Activated T-helper 1 cell treated with anti-CD3 and anti-CD28 coated beads, Interleukin-12 subunit alpha, Interleukin-12 subunit beta, Interleukin-2, Interleukin-4 antibody, amounts not matched to agents 30 ng/mL and 10 ng/mL and 1 ng/mL, durations not matched to agents 14 hours and 24 hours and 36 hours (primary cell): ENCODE measurements around the gene FRMPD2. TPM values are rescaled to one million over a fixed set of nuclear protein-coding genes. Genes with fewer than 3 reads are reported as not detected.
A peak's percentile ranks its signal among the peaks of the same experiment; 100 is the strongest.

Experiments used
- DNase-seq: peaks from one replicate; pipeline ENCODE4 v3.0.0; 2021; ENCODE audit warnings: low spot score
- H3K27ac Mint-ChIP-seq: one replicate; pipeline ENCODE4 v1.8.0; 2021; ENCODE audit warnings: mild to moderate bottlenecking, mixed read lengths
- H3K27me3 Mint-ChIP-seq: one replicate; pipeline ENCODE4 v1.8.0; 2022; ENCODE audit warnings: mild to moderate bottlenecking, moderate library complexity, mixed read lengths; ENCODE audit not compliant: insufficient read depth
- H3K36me3 Mint-ChIP-seq: one replicate; pipeline ENCODE4 v1.8.0; 2021; ENCODE audit warnings: low read depth, mixed read lengths
- H3K4me1 Mint-ChIP-seq: one replicate; pipeline ENCODE4 v1.8.0; 2021; ENCODE audit warnings: low read depth, mixed read lengths
- H3K4me3 Mint-ChIP-seq: one replicate; pipeline ENCODE4 v1.8.0; 2021; ENCODE audit warnings: mild to moderate bottlenecking, moderate library complexity, mixed read lengths
- H3K9me3 Mint-ChIP-seq: one replicate; pipeline ENCODE4 v1.8.0; 2021; ENCODE audit warnings: mixed read lengths
- intact Hi-C: fragments of 100-400 bp; cut with micrococcal nuclease; formaldehyde crosslinking; loops from one replicate; pipeline ENCODE4 v1.15.1; 2024
- total RNA-seq: library from RNA; stranded (reverse); gene quantifications from 2 replicates; pipeline ENCODE4 v1.2.3, GENCODE V29; 2022

The FRMPD2 gene, protein sequence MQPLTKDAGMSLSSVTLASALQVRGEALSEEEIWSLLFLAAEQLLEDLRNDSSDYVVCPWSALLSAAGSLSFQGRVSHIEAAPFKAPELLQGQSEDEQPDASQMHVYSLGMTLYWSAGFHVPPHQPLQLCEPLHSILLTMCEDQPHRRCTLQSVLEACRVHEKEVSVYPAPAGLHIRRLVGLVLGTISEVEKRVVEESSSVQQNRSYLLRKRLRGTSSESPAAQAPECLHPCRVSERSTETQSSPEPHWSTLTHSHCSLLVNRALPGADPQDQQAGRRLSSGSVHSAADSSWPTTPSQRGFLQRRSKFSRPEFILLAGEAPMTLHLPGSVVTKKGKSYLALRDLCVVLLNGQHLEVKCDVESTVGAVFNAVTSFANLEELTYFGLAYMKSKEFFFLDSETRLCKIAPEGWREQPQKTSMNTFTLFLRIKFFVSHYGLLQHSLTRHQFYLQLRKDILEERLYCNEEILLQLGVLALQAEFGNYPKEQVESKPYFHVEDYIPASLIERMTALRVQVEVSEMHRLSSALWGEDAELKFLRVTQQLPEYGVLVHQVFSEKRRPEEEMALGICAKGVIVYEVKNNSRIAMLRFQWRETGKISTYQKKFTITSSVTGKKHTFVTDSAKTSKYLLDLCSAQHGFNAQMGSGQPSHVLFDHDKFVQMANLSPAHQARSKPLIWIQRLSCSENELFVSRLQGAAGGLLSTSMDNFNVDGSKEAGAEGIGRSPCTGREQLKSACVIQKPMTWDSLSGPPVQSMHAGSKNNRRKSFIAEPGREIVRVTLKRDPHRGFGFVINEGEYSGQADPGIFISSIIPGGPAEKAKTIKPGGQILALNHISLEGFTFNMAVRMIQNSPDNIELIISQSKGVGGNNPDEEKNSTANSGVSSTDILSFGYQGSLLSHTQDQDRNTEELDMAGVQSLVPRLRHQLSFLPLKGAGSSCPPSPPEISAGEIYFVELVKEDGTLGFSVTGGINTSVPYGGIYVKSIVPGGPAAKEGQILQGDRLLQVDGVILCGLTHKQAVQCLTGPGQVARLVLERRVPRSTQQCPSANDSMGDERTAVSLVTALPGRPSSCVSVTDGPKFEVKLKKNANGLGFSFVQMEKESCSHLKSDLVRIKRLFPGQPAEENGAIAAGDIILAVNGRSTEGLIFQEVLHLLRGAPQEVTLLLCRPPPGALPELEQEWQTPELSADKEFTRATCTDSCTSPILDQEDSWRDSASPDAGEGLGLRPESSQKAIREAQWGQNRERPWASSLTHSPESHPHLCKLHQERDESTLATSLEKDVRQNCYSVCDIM (N-terminal part only)
- total RNA-seq, result not detected in 2 replicates

DNA sequence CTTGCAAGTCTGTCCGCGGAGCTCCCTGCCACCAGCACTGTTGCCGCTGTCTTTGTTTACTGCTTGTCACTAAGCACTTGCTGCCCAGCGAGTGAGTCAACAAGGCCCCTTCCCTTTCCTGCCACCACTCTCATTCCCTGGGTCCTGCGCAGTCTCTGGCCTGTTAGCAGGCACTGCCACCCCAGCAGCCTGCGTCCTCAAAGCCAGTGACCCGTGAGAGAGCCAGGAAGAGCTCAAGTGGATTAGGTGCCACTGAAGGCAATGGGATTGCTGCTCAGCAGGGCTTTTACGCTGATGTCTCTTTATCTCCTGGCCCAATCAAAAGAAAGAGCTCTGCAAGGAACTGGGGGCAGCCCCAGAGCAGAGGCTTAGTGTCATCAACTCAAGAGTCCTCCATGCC lies at the start of gene FRMPD2:
Gene FRMPD2, minus strand, starts transcription at position 61 of the 400 bp plus-strand sequence. CDS start 129 bp downstream, outside the sequence.
- Mint-ChIP-seq H3K27ac (no peak within 1 kb of the TSS), H3K4me3 (no peak within 1 kb of the TSS), H3K36me3 (no peaks in the 10 kb centered on the region), H3K9me3 (no peaks in the 10 kb centered on the region), H3K27me3 (peaks cover 11% of the 10 kb centered on the region), H3K4me1 (no peaks in the 10 kb centered on the region)
- intact Hi-C loops, result no loop called here
- no peak for DNase-seq

- no peak overlapping the region for H3K4me3 Mint-ChIP-seq
- no peak overlapping the region for H3K27ac Mint-ChIP-seq
- intact Hi-C loops, result no loop called here
Measured at GRCh38 chr10:48322017-48322416, 47.5 kb upstream of the FRMPD2 start.

DNA sequence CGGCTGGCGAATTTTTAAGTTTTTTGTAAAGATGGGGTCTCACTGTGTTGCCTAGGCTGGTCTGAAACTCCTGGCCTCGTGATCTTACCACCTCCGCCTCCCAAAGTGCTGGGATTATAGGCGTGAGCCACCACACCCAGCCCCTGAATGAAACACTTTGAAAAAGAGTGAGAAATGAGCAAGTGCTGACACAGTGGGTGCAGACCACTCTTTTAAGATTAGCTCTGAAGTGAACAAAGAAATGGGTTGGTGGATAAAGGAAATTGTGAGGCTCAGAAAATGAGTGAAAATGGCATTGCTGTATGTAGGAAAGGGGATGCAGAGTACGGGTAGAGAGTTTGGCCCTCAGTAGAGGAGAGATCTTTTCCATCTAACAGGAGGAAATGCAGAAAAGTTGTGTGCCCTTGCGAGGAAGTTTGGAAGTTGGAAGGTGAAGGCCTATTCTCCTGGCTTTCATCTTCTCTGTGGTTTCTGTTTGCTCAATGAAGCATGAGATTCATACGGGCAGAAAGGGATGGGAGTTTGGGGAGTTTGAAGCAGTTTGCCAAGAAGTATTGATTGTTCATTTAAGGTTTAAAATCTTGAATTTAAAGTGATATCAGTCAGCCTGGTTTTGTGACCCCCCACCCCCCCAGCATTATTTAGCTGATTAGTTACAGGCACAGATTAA lies 43.0 kb upstream of the FRMPD2 start:
- DNase-seq, result no peak
- intact Hi-C loops, result no loop called here
- Mint-ChIP-seq H3K27me3 (no peaks in the 10 kb centered on the region), H3K4me1 (peaks cover under 1% of the 10 kb centered on the region), H3K9me3 (no peaks in the 10 kb centered on the region), H3K27ac (no peak overlapping the region), H3K4me3 (no peak overlapping the region), H3K36me3 (peaks cover 2% of the 10 kb centered on the region)

More at GRCh38 chr10:48322017-48322416, 47.5 kb upstream of the FRMPD2 start:
- no peaks in the 10 kb centered on the region for H3K4me1 Mint-ChIP-seq
- no peak for DNase-seq
- H3K36me3 Mint-ChIP-seq, result peaks cover 2% of the 10 kb centered on the region
- H3K9me3 Mint-ChIP-seq, result no peaks in the 10 kb centered on the region
- no peaks in the 10 kb centered on the region for H3K27me3 Mint-ChIP-seq

DNA sequence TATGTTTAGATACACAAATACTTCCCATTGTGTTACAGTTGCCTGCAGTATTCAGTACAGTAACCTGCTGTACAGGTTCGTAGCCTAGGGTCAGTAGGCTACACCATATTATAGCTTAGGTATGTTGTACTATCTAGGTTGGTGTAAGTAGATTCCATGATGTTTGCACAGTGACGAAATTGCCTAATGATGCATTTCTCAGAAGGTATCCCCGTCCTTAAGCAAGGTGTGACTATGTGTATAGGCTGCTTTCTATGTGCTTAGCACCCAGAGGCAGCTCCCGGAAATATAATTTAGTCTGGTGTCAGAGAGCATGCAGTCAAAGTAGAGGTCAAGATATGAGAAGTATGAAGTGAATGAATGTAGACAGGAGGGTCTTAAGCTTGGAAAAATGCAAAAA lies 41.7 kb upstream of the FRMPD2 start:
- DNase-seq, result no peak
- H3K9me3 Mint-ChIP-seq, result no peaks in the 10 kb centered on the region
- intact Hi-C loops, result no loop called here
- H3K27ac Mint-ChIP-seq, result no peak overlapping the region
- H3K4me1 Mint-ChIP-seq, result peaks cover 8% of the 10 kb centered on the region
- H3K4me3 Mint-ChIP-seq, result no peak overlapping the region
- no peaks in the 10 kb centered on the region for H3K36me3 Mint-ChIP-seq
- no peaks in the 10 kb centered on the region for H3K27me3 Mint-ChIP-seq

- H3K27ac Mint-ChIP-seq, result no peak overlapping the region
- intact Hi-C loops, result no loop called here
- H3K36me3 Mint-ChIP-seq, result no peaks in the 10 kb centered on the region
- no peaks in the 10 kb centered on the region for H3K27me3 Mint-ChIP-seq
- H3K4me3 Mint-ChIP-seq, result no peak overlapping the region
- no peak for DNase-seq
- H3K4me1 Mint-ChIP-seq, result peaks cover 17% of the 10 kb centered on the region
- no peaks in the 10 kb centered on the region for H3K9me3 Mint-ChIP-seq
Measured at GRCh38 chr10:48314107-48314506, 39.6 kb upstream of the FRMPD2 start.

- no peak for DNase-seq
- Mint-ChIP-seq H3K9me3 (no peaks in the 10 kb centered on the region), H3K4me1 (peaks cover 27% of the 10 kb centered on the region), H3K27ac (no peak overlapping the region), H3K4me3 (no peak overlapping the region), H3K36me3 (peaks cover 1% of the 10 kb centered on the region), H3K27me3 (peaks cover 7% of the 10 kb centered on the region)
- intact Hi-C loops, result loop anchor here (2.0 to 5.0 kb wide), 4 partner anchors 27 to 868 kb away; no protein-coding TSS in a partner anchor
Measured at GRCh38 chr10:48309711-48310226, 35.3 kb upstream of the FRMPD2 start.

- Mint-ChIP-seq H3K27me3 (peaks cover 14% of the 10 kb centered on the region), H3K36me3 (peaks cover 1% of the 10 kb centered on the region), H3K4me1 (peaks cover 27% of the 10 kb centered on the region), H3K9me3 (no peaks in the 10 kb centered on the region), H3K4me3 (peak overlapping the region; percentile 85), H3K27ac (peak overlapping the region; percentile 68)
- no peak for DNase-seq
- intact Hi-C loops, result loop anchor here (2.0 to 5.0 kb wide), 4 partner anchors 85 to 1231 kb away; partner anchors contain the start of gene ERCC6
Measured at GRCh38 chr10:48307711-48308018, 33.2 kb upstream of the FRMPD2 start.

DNA sequence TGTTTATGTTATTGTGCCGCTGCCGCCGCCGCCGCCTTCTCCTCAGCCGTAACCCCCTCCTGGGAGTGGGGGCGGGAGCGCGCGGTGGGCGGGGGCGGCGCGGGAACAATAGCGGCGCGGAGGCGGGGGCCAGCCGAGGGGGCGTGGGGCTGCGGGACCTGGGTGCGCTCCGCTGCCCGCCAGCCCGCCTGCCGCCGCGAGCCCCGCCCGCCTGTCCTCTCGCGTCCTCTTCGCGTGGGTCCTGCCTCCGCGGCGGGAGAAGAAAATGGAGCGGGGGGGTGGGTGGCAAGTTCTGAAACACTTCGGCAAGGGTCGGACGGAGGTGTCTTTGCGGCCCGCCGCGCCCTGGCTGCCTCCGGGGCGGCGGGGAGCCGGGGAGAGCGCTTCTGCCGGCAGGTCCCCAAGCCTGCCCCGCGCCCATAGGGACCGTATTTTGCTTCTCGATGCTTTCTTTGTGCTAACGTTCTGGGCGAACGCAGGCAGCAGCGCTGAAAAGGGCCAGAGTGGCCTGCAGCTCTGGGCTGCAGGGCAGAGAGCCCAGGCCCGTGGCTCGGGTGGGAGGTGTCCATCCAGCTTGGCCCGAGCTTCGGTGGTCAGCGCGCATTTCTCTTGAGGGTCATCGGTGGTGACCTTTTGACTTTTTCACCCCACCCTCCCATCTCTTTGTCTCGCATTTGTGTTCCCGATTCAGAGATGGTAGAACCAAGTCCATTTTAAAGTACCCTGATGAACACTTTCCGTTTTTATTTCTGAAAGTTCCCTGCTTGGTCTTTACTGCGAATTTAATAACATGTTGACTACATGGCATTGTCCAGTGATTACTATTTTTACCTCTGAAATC lies 32.6 kb upstream of the FRMPD2 start:
- peaks cover 1% of the 10 kb centered on the region for H3K36me3 Mint-ChIP-seq
- H3K4me1 Mint-ChIP-seq, result peaks cover 23% of the 10 kb centered on the region
- peaks cover 14% of the 10 kb centered on the region for H3K27me3 Mint-ChIP-seq
- DNase-seq, result peak; percentile 65
- H3K4me3 Mint-ChIP-seq, result peak overlapping the region; percentile 85
- intact Hi-C loops, result loop anchor here (2.0 to 5.0 kb wide), 4 partner anchors 85 to 1232 kb away; partner anchors contain the start of gene ERCC6
- peak overlapping the region; percentile 68 for H3K27ac Mint-ChIP-seq
- H3K9me3 Mint-ChIP-seq, result no peaks in the 10 kb centered on the region

DNA sequence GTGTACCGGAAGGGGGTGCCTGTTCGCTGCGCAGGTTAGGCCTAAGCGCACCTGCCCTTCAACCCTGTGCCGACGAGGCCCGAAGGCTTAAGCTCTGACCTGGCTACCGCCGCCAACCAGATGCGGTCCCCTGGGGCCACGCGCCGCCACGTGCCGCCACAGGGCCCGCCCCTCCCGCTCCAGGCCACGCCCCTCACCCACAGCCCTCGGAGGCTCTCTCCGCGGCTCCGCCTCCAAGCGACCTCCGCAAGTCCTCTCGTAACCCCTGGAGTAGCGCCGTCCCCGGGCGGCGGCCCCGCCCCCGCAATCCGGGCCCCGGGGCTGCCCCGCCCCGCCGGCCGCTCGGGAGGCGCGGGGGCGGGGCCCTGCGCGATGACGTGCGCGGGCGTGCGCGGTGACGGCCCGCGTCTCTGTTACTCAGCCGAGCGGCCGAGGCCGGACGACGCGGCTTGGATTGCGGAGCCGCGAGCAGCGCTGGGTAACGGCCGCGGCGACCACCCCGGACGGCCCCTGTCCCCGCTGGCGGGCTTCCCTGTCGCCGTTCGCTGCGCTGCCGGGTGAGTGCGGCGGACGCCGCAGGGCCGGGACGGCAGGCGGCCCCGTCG lies 31.9 kb upstream of the FRMPD2 start, which contains the start of gene MAPK8:
Gene MAPK8, plus strand, starts transcription at position 413 of the 605 bp plus-strand sequence. CDS start 94,984 bp downstream, outside the sequence.
- intact Hi-C loops, result loop anchor here (2.0 to 5.0 kb wide), 4 partner anchors 86 to 1232 kb away; partner anchors contain the start of gene ERCC6
- Mint-ChIP-seq H3K27me3 (peaks cover 17% of the 10 kb centered on the region), H3K36me3 (peaks cover 1% of the 10 kb centered on the region), H3K4me1 (peaks cover 19% of the 10 kb centered on the region), H3K9me3 (no peaks in the 10 kb centered on the region), H3K4me3 (peak within 1 kb of the TSS; percentile 85), H3K27ac (peak within 1 kb of the TSS; percentile 68)
- DNase-seq, result peak; percentile 88

DNA sequence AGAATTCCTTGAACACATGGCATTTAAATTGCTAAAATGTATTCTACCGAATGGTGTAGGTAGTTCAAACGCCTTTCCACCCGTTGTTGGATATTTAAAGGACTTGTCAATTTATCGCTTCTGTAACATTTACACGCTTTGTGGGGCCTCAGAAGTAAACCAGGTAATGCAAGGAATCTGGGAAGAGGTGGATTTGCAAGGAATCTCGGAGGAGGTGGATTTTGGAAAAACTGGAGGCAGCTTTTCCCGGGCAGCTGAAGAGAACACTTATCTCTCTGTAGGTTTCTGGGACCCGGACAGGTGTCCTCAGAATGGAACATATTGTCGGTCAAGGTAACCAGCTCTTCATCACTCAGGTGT lies 31.4 kb upstream of the FRMPD2 start:
- H3K36me3 Mint-ChIP-seq, result peaks cover 1% of the 10 kb centered on the region
- DNase-seq, result no peak
- peak overlapping the region; percentile 49 for H3K27ac Mint-ChIP-seq
- H3K4me1 Mint-ChIP-seq, result peaks cover 19% of the 10 kb centered on the region
- peaks cover 17% of the 10 kb centered on the region for H3K27me3 Mint-ChIP-seq
- intact Hi-C loops, result loop anchor here (2.0 to 5.0 kb wide), 4 partner anchors 86 to 1233 kb away; partner anchors contain the start of gene ERCC6
- no peaks in the 10 kb centered on the region for H3K9me3 Mint-ChIP-seq
- H3K4me3 Mint-ChIP-seq, result peak overlapping the region; percentile 79
